Vagina (tissue), 2 donors: ENCODE measurements around the gene ITGB3BP.

Experiments
- CTCF ChIP-seq, 3 experiments: fragments of 450-650 bp in 2 of 3; fragments of 200-600 bp in 1 of 3; sonication (generic) in 1 of 3; IDR thresholded peaks; one replicate each; pipeline ENCODE4 v1.5.1; 2017 to 2019; ENCODE audit warnings: antibody characterized with exemption in 3 of 3, mild to moderate bottlenecking in 2 of 3, moderate library complexity in 2 of 3
- POLR2A ChIP-seq, 2 donors: fragments of 450-650 bp; IDR thresholded peaks; one replicate each; pipeline ENCODE4 v1.6.1; 2017; ENCODE audit warnings: antibody characterized with exemption in 2 of 2, mild to moderate bottlenecking in 2 of 2, moderate library complexity in 2 of 2
- POLR2AphosphoS5 ChIP-seq, 2 donors: sonication (generic); formaldehyde crosslinking; IDR thresholded peaks; one replicate each; pipeline ENCODE4 v1.9.0; 2017; ENCODE audit warnings: antibody characterized with exemption in 2 of 2, mild to moderate bottlenecking in 2 of 2, low read depth in 1 of 2; ENCODE audit not compliant: insufficient read depth in 1 of 2

GRCh38 chr1:63548877-63549276 is 25.9 kb upstream of the ITGB3BP start:
- no peak for TF ChIP-seq CTCF (IDR thresholded peaks at IDR 0.05)
- no peak for TF ChIP-seq POLR2AphosphoS5 (IDR thresholded peaks at IDR 0.05; ENCODE audit: insufficient read depth in 1 of 2, low read depth in 1 of 2)
- no peak for TF ChIP-seq POLR2A (IDR thresholded peaks at IDR 0.05)
